HG02852 (cell line): Measurements from ENCODE around the gene SCMH1.

ENCODE experiments used
- ATAC-seq: cut with Tn5 transposase; IDR thresholded peaks from one replicate; pipeline ENCODE4 v1.9.1; 2021; ENCODE audit warnings: mild to moderate bottlenecking, moderate library complexity; ENCODE audit not compliant: unreplicated experiment

SCMH1 gene

GRCh38 chr1:41033272-41033671 lies 208.8 kb downstream of the SCMH1 start:
- no peak for ATAC-seq

- no peak for ATAC-seq
Measured at GRCh38 chr1:41032147-41032546, 210.0 kb downstream of the SCMH1 start.

- ATAC-seq = no peak
Measured at GRCh38 chr1:41030872-41031616, 211.1 kb downstream of the SCMH1 start.

GRCh38 chr1:41028034-41028642 lies 214.0 kb downstream of the SCMH1 start:
- no peak for ATAC-seq

- ATAC-seq = no peak
Measured at GRCh38 chr1:41025979-41026819, 215.9 kb downstream of the SCMH1 start.

GRCh38 chr1:41024953-41025352 lies 217.2 kb downstream of the SCMH1 start:
- ATAC-seq = no peak

- no peak for ATAC-seq
Measured at GRCh38 chr1:41023279-41023990, 218.7 kb downstream of the SCMH1 start.

- no peak for ATAC-seq
Measured at GRCh38 chr1:41022424-41022823, 219.7 kb downstream of the SCMH1 start.

- no peak for ATAC-seq
Measured at GRCh38 chr1:41021526-41022308, 220.4 kb downstream of the SCMH1 start, which contains the start of gene SLFNL1. SLFNL1 (minus strand) TSS chr1:41021725; CDS start chr1:41020660, 1,065 bp downstream.

- no peak for ATAC-seq
Measured at GRCh38 chr1:41020654-41021053, 221.5 kb downstream of the SCMH1 start.

GRCh38 chr1:41020109-41020576 lies 222.0 kb downstream of the SCMH1 start:
- no peak for ATAC-seq

- no peak for ATAC-seq
Measured at GRCh38 chr1:41019353-41019745, 222.8 kb downstream of the SCMH1 start.

- ATAC-seq = no peak
Measured at GRCh38 chr1:41018018-41018410, 224.1 kb downstream of the SCMH1 start.

GRCh38 chr1:41017141-41018017 lies 224.7 kb downstream of the SCMH1 start:
- ATAC-seq = no peak

GRCh38 chr1:41015897-41016470 lies 226.1 kb downstream of the SCMH1 start:
- no peak for ATAC-seq

- no peak for ATAC-seq
Measured at GRCh38 chr1:41015281-41015896, 226.7 kb downstream of the SCMH1 start.

GRCh38 chr1:41014871-41015270 lies 227.2 kb downstream of the SCMH1 start:
- no peak for ATAC-seq

- no peak for ATAC-seq
Measured at GRCh38 chr1:41013796-41014195, 228.3 kb downstream of the SCMH1 start.
